ENCODE measurements around the gene AGBL4. TPM values are rescaled to one million over a fixed set of nuclear protein-coding genes. Genes with fewer than 3 reads are reported as not detected.

Gene AGBL4
- total and polyA plus RNA-seq, 7 donors: 0.09 to 0.36 (median 0.16) TPM; not detected in 4

GRCh38 chr1:49111931-49112330 lies 911.8 kb downstream of the AGBL4 start:
- intact Hi-C loops (cut with DNase I): no loop called here
- H3K9me3 ChIP-seq: peaks cover 0 to 5% (median 0%) of the 10 kb centered on the region in 4 donors
- no peak overlapping the region for H3K27ac ChIP-seq
- H3K4me1 ChIP-seq: no peaks in the 10 kb centered on the region
- WGBS, 2 donors: 87 to 92% methylated on average over 1 of the region's 1 CpG
- H3K4me3 ChIP-seq: no peak overlapping the region
- no peak for DNase-seq
- no peaks in the 10 kb centered on the region for H3K27me3 ChIP-seq
- TF ChIP-seq POLR2AphosphoS5 (IDR thresholded peaks at IDR 0.05) (no peak), EP300 (IDR thresholded peaks at IDR 0.05) (no peak)
- H3K36me3 ChIP-seq: no peaks in the 10 kb centered on the region

- Histone ChIP-seq H3K27me3 (no peaks in the 10 kb centered on the region), H3K27ac (no peak overlapping the region), H3K36me3 (no peaks in the 10 kb centered on the region), H3K9me3 (no peaks in the 10 kb centered on the region), H3K4me3 (no peak overlapping the region), H3K4me1 (no peaks in the 10 kb centered on the region)
- intact Hi-C loops (cut with DNase I): no loop called here
- TF ChIP-seq EP300 (IDR thresholded peaks at IDR 0.05) (no peak), POLR2AphosphoS5 (IDR thresholded peaks at IDR 0.05) (no peak), CTCF (IDR thresholded peaks at IDR 0.05) (no peak), POLR2A (IDR thresholded peaks at IDR 0.05) (no peak)
- DNase-seq: no peak
Observed at GRCh38 chr1:49106445-49106844, 917.3 kb downstream of the AGBL4 start.

GRCh38 chr1:49104575-49104974 lies 919.2 kb downstream of the AGBL4 start:
- H3K4me3 ChIP-seq: no peak overlapping the region
- H3K27me3 ChIP-seq: no peaks in the 10 kb centered on the region
- no peak for DNase-seq
- 50 to 61% methylated on average over 3 of the region's 3 CpGs for WGBS, 2 donors
- TF ChIP-seq POLR2AphosphoS5 (IDR thresholded peaks at IDR 0.05) (no peak), EP300 (IDR thresholded peaks at IDR 0.05) (no peak), CTCF (IDR thresholded peaks at IDR 0.05) (no peak), POLR2A (IDR thresholded peaks at IDR 0.05) (no peak)
- no peak overlapping the region for H3K27ac ChIP-seq
- intact Hi-C loops (cut with DNase I): no loop called here
- H3K36me3 ChIP-seq: no peaks in the 10 kb centered on the region
- no peaks in the 10 kb centered on the region for H3K9me3 ChIP-seq
- no peaks in the 10 kb centered on the region for H3K4me1 ChIP-seq

- H3K4me1 ChIP-seq: no peaks in the 10 kb centered on the region
- H3K36me3 ChIP-seq: no peaks in the 10 kb centered on the region
- H3K4me3 ChIP-seq: no peak overlapping the region
- H3K27ac ChIP-seq: no peak overlapping the region
- no peak for DNase-seq
- intact Hi-C loops (cut with DNase I): no loop called here
- no peaks in the 10 kb centered on the region for H3K9me3 ChIP-seq
- no peaks in the 10 kb centered on the region for H3K27me3 ChIP-seq
- no peak for TF ChIP-seq POLR2AphosphoS5 (IDR thresholded peaks at IDR 0.05)
- no peak for TF ChIP-seq POLR2A (IDR thresholded peaks at IDR 0.05)
- TF ChIP-seq EP300 (IDR thresholded peaks at IDR 0.05): no peak
- TF ChIP-seq CTCF (IDR thresholded peaks at IDR 0.05): no peak
Observed at GRCh38 chr1:49102752-49103151, 921.0 kb downstream of the AGBL4 start.

GRCh38 chr1:49098866-49099265 lies 924.9 kb downstream of the AGBL4 start:
- Histone ChIP-seq H3K4me3 (no peak overlapping the region), H3K4me1 (no peaks in the 10 kb centered on the region), H3K9me3 (no peaks in the 10 kb centered on the region), H3K27ac (no peak overlapping the region), H3K36me3 (no peaks in the 10 kb centered on the region), H3K27me3 (no peaks in the 10 kb centered on the region)
- intact Hi-C loops (cut with DNase I): no loop called here
- 88 to 89% methylated on average over 5 of the region's 5 CpGs for WGBS, 2 donors
- TF ChIP-seq EP300 (IDR thresholded peaks at IDR 0.05) (no peak), POLR2AphosphoS5 (IDR thresholded peaks at IDR 0.05) (no peak), POLR2A (IDR thresholded peaks at IDR 0.05) (no peak), CTCF (IDR thresholded peaks at IDR 0.05) (no peak)
- no peak for DNase-seq
